HEK293 (cell line): ENCODE data around the gene PRRC2C.
A peak's percentile ranks its signal among the peaks of the same experiment; 100 is the strongest.

Experiments used
- MYNN ChIP-seq: fragments of 450-650 bp; formaldehyde crosslinking; IDR thresholded peaks from 2 replicates; pipeline ENCODE4 v1.5.1; 2016; ENCODE audit warnings: missing biosample characterization, missing genetic modification characterization, borderline replicate concordance
- OSR2 ChIP-seq: fragments of 450-650 bp; formaldehyde crosslinking; IDR thresholded peaks from 2 replicates; pipeline ENCODE4 v1.5.1; 2016; ENCODE audit warnings: missing biosample characterization, missing genetic modification characterization
- PATZ1 ChIP-seq: fragments of 450-650 bp; formaldehyde crosslinking; IDR thresholded peaks from 2 replicates; pipeline ENCODE4 v1.5.1; 2016; ENCODE audit warnings: missing biosample characterization, missing genetic modification characterization
- PRDM2 ChIP-seq: fragments of 450-650 bp; formaldehyde crosslinking; IDR thresholded peaks from 2 replicates; pipeline ENCODE4 v1.5.1; 2016; ENCODE audit warnings: missing biosample characterization, missing genetic modification characterization, borderline replicate concordance
- RBAK ChIP-seq: fragments of 450-650 bp; formaldehyde crosslinking; IDR thresholded peaks from 2 replicates; pipeline ENCODE4 v1.5.1; 2016; ENCODE audit warnings: missing biosample characterization, missing genetic modification characterization
- YY1 ChIP-seq: fragments of 450-650 bp; formaldehyde crosslinking; IDR thresholded peaks from 2 replicates; pipeline ENCODE4 v1.5.1; 2018; ENCODE audit warnings: missing biosample characterization, missing genetic modification characterization
- ZBTB11 ChIP-seq: fragments of 450-650 bp; formaldehyde crosslinking; conservative IDR thresholded peaks from 2 replicates; pipeline ENCODE4 v1.5.1; 2016; ENCODE audit warnings: low read depth, missing biosample characterization, missing genetic modification characterization
- ZBTB21 ChIP-seq: fragments of 450-650 bp; formaldehyde crosslinking; IDR thresholded peaks from 2 replicates; pipeline ENCODE4 v1.5.1; 2017; ENCODE audit warnings: missing biosample characterization, missing genetic modification characterization
- ZNF112 ChIP-seq: fragments of 450-650 bp; formaldehyde crosslinking; IDR thresholded peaks from 2 replicates; pipeline ENCODE4 v1.5.0; 2017; ENCODE audit warnings: missing biosample characterization, missing genetic modification characterization
- ZNF121 ChIP-seq: fragments of 450-650 bp; formaldehyde crosslinking; IDR thresholded peaks from 2 replicates; pipeline ENCODE4 v1.5.1; 2016; ENCODE audit warnings: missing biosample characterization, missing genetic modification characterization
- ZNF341 ChIP-seq: fragments of 450-650 bp; formaldehyde crosslinking; IDR thresholded peaks from 2 replicates; pipeline ENCODE4; 2016; ENCODE audit warnings: low read depth, missing biosample characterization, missing genetic modification characterization
- ZNF366 ChIP-seq: fragments of 450-650 bp; formaldehyde crosslinking; conservative IDR thresholded peaks from 2 replicates; pipeline ENCODE4 v1.5.1; 2016; ENCODE audit warnings: missing biosample characterization, missing genetic modification characterization
- ZNF37A ChIP-seq: fragments of 450-650 bp; IDR thresholded peaks from 2 replicates; pipeline ENCODE4 v1.5.1; 2018; ENCODE audit warnings: missing biosample characterization, missing genetic modification characterization
- ZNF555 ChIP-seq: fragments of 450-650 bp; formaldehyde crosslinking; conservative IDR thresholded peaks from 2 replicates; pipeline ENCODE4 v1.5.1; 2017; ENCODE audit warnings: missing biosample characterization, mild to moderate bottlenecking, missing genetic modification characterization, inconsistent platforms
- ZNF561 ChIP-seq: fragments of 450-650 bp; IDR thresholded peaks from 2 replicates; pipeline ENCODE4 v1.5.1; 2018; ENCODE audit warnings: missing biosample characterization, missing genetic modification characterization, borderline replicate concordance
- ZNF623 ChIP-seq: fragments of 450-650 bp; formaldehyde crosslinking; IDR thresholded peaks from 2 replicates; pipeline ENCODE4 v1.5.1; 2016; ENCODE audit warnings: missing biosample characterization, missing genetic modification characterization
- ZNF785 ChIP-seq: fragments of 450-650 bp; formaldehyde crosslinking; IDR thresholded peaks from 2 replicates; pipeline ENCODE4 v1.5.1; 2016; ENCODE audit warnings: missing biosample characterization, missing genetic modification characterization
- ZXDB ChIP-seq: fragments of 450-650 bp; formaldehyde crosslinking; IDR thresholded peaks from 2 replicates; pipeline ENCODE4 v1.5.1; 2016; ENCODE audit warnings: missing biosample characterization, missing genetic modification characterization
- TF ChIP-seq, protein P1 (sequence below): fragments of 450-650 bp; formaldehyde crosslinking; IDR thresholded peaks from 2 replicates; pipeline ENCODE4 v1.5.1; 2016; ENCODE audit warnings: missing biosample characterization, missing genetic modification characterization, borderline replicate concordance
- TF ChIP-seq, protein P2 (sequence below): fragments of 450-650 bp; formaldehyde crosslinking; IDR thresholded peaks from 2 replicates; pipeline ENCODE4 v1.5.1; 2017; ENCODE audit warnings: missing biosample characterization, missing genetic modification characterization

PRRC2C gene

GRCh38 chr1:171485375-171486047, at the start of gene PRRC2C (continued):
- TF ChIP-seq ZNF623, result no peak
- no peak for TF ChIP-seq ZNF785 (tag by site-specific recombination)
- TF ChIP-seq MYNN, result no peak
- TF ChIP-seq RBAK (tag by site-specific recombination), result no peak
- TF ChIP-seq PRDM2, result no peak
- no peak for TF ChIP-seq ZNF112 (tag by site-specific recombination)
- TF ChIP-seq YY1, result peak; percentile 77
- TF ChIP-seq ZNF121 (tag by site-specific recombination), result no peak
- peak; percentile 69; the same call in 1 of the 2 replicates for TF ChIP-seq ZXDB (tag by site-specific recombination)
- TF ChIP-seq ZNF366 (tag by site-specific recombination), result peak; percentile 93
- TF ChIP-seq ZNF555, result no peak
- TF ChIP-seq ZBTB21 (tag by site-specific recombination), result peak; percentile 84
- peak; percentile 43; the same call in 1 of the 2 replicates for TF ChIP-seq ZNF561 (tag by site-specific recombination)
- TF ChIP-seq, protein P1, sequence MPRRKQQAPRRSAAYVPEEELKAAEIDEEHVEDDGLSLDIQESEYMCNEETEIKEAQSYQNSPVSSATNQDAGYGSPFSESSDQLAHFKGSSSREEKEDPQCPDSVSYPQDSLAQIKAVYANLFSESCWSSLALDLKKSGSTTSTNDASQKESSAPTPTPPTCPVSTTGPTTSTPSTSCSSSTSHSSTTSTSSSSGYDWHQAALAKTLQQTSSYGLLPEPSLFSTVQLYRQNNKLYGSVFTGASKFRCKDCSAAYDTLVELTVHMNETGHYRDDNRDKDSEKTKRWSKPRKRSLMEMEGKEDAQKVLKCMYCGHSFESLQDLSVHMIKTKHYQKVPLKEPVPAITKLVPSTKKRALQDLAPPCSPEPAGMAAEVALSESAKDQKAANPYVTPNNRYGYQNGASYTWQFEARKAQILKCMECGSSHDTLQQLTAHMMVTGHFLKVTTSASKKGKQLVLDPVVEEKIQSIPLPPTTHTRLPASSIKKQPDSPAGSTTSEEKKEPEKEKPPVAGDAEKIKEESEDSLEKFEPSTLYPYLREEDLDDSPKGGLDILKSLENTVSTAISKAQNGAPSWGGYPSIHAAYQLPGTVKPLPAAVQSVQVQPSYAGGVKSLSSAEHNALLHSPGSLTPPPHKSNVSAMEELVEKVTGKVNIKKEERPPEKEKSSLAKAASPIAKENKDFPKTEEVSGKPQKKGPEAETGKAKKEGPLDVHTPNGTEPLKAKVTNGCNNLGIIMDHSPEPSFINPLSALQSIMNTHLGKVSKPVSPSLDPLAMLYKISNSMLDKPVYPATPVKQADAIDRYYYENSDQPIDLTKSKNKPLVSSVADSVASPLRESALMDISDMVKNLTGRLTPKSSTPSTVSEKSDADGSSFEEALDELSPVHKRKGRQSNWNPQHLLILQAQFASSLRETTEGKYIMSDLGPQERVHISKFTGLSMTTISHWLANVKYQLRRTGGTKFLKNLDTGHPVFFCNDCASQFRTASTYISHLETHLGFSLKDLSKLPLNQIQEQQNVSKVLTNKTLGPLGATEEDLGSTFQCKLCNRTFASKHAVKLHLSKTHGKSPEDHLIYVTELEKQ (tag by site-specific recombination), result no peak
- TF ChIP-seq, protein P2, sequence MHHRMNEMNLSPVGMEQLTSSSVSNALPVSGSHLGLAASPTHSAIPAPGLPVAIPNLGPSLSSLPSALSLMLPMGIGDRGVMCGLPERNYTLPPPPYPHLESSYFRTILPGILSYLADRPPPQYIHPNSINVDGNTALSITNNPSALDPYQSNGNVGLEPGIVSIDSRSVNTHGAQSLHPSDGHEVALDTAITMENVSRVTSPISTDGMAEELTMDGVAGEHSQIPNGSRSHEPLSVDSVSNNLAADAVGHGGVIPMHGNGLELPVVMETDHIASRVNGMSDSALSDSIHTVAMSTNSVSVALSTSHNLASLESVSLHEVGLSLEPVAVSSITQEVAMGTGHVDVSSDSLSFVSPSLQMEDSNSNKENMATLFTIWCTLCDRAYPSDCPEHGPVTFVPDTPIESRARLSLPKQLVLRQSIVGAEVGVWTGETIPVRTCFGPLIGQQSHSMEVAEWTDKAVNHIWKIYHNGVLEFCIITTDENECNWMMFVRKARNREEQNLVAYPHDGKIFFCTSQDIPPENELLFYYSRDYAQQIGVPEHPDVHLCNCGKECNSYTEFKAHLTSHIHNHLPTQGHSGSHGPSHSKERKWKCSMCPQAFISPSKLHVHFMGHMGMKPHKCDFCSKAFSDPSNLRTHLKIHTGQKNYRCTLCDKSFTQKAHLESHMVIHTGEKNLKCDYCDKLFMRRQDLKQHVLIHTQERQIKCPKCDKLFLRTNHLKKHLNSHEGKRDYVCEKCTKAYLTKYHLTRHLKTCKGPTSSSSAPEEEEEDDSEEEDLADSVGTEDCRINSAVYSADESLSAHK, result peak; percentile 16; the same call in 1 of the 2 replicates
- TF ChIP-seq ZNF37A (tag by site-specific recombination), result no peak
- no peak for TF ChIP-seq OSR2 (tag by site-specific recombination)
- TF ChIP-seq ZBTB11, result peak; percentile 29; the same call in 1 of the 2 replicates
- TF ChIP-seq ZNF341 (tag by site-specific recombination), result peak; percentile 91
- TF ChIP-seq PATZ1, result peak; percentile 88
